Adrenal gland (tissue), 12 donors: ENCODE data around the gene KATNB1. TPM values are rescaled to one million over a fixed set of nuclear protein-coding genes. Genes with fewer than 3 reads are reported as not detected.

ENCODE experiments used
- DNase-seq, 7 donors: peaks; one replicate each; pipeline ENCODE4 v3.0.0-alpha.2; 2019 to 2020
- H3K27ac ChIP-seq, 5 donors: fragments of 200-600 bp; sonication (generic) in 4 of 5; 1 replicate in 3 of 5; 2 replicates in 2 of 5; pipeline versions ENCODE4 v1.5.1 to v1.8.0; 2016 to 2020; ENCODE audit warnings: mild to moderate bottlenecking in 1 of 5
- H3K27me3 ChIP-seq: fragments of 200-600 bp; 2 replicates; pipeline ENCODE4 v1.8.0; 2021
- H3K36me3 ChIP-seq, 2 donors: fragments of 200-600 bp; replicated peaks in 1 of 2; 1 replicate in 1 of 2; 2 replicates in 1 of 2; pipeline versions ENCODE4 v1.5.1 to v1.8.0; 2018 to 2022
- H3K4me1 ChIP-seq, 2 donors: fragments of 200-600 bp; replicated peaks in 1 of 2; 1 replicate in 1 of 2; 2 replicates in 1 of 2; pipeline versions ENCODE4 v1.5.1 to v1.8.0; 2018 to 2021
- H3K4me3 ChIP-seq, 4 donors: fragments of 200-600 bp; sonication (generic) in 3 of 4; one replicate each; pipeline ENCODE4 v1.5.1; 2016 to 2018
- H3K9me3 ChIP-seq, 3 donors: fragments of 200-600 bp; sonication (generic) in 1 of 3; replicated peaks in 1 of 3; 1 replicate in 2 of 3; 2 replicates in 1 of 3; pipeline versions ENCODE4 v1.5.1 to v1.8.0; 2016 to 2021
- CTCF ChIP-seq, 6 experiments: fragments of 450-650 bp in 4 of 6; fragments of 200-600 bp in 2 of 6; sonication (generic) in 1 of 6; IDR thresholded peaks; 1 replicate in 5 of 6; 2 replicates in 1 of 6; pipeline versions ENCODE4 v1.5.1 to v1.8.0; 2016 to 2021; ENCODE audit warnings: antibody characterized with exemption in 6 of 6, mild to moderate bottlenecking in 2 of 6, moderate library complexity in 1 of 6
- POLR2A ChIP-seq, 2 donors: fragments of 450-650 bp; IDR thresholded peaks; one replicate each; pipeline ENCODE4 v1.6.1; 2017; ENCODE audit warnings: antibody characterized with exemption in 2 of 2, mild to moderate bottlenecking in 2 of 2, moderate library complexity in 1 of 2
- WGBS, 4 donors: extraction: QIAGEN DNeasy Blood & Tissue Kit in 2 of 4; methylation state at CpG; one replicate each; pipeline versions ENCODE4 v1.1.5 to v1.1.7; 2013 to 2017; 5-methylcytosine and 5-hydroxymethylcytosine counted together
- intact Hi-C, 2 donors: fragments of 100-400 bp; cut with DNase I; formaldehyde crosslinking; loops; one replicate each; pipeline versions ENCODE4 v1.14.1 to v1.15.0; 2022 to 2023
- microRNA-seq, 3 donors: library from miRNA; unstranded; fragments of <30 nt; microRNA quantifications; one replicate each; pipeline ENCODE4, GENCODE V29; 2017 to 2020
- polyA plus RNA-seq, 3 donors: library from polyadenylated mRNA; stranded (reverse); fragments of 200-250 nt in 2 of 3; fragments of 350-450 nt in 1 of 3; fragmentation: Illumina TruSeq in 1 of 3; extraction: RNeasy Lipid Tissue Mini Kit (QIAGEN cat#74804) in 1 of 3; gene quantifications; one replicate each; pipeline ENCODE4 v1.2.3, GENCODE V29; 2013 to 2014
- small RNA-seq, 2 donors: library from RNA; depleted of rRNA; stranded (forward); fragments of <200 nt; gene quantifications; one replicate each; pipeline ENCODE3, GENCODE V24; 2016
- total RNA-seq, 9 donors: library from RNA; depleted of rRNA in 4 of 9; stranded (reverse); fragments of >200 nt in 4 of 9; fragments of 120-200 nt in 1 of 9; fragmentation: NEBNext Ultra II Directional in 1 of 9; extraction: Animal tissue kit (Norgen Biotek cat#: 25700) in 1 of 9; gene quantifications; one replicate each; pipeline versions ENCODE4 v1.1.0 to v1.2.4, GENCODE V29; 2013 to 2023
- donor health status: healthy with polysubstance abuse.
- donor health status: Bipolar disorder and iron deficiency.
- donor health status: DM: yes; HTN: yes; CAD: no.
- donor health status: DM: no; HTN: no; CAD: no.
- donor health status: DM: no; HTN: no; CAD: no.
- donor health status: DM: yes; HTN: yes; CAD: no.

The KATNB1 gene
- total and polyA plus RNA-seq, 12 donors, result 12.9 to 85.6 (median 21.0) TPM

- Histone ChIP-seq H3K4me3 (no peak overlapping the region), H3K27ac (peak overlapping the region in 2 of 5 donors; percentile 89 to 94), H3K27me3 (no peaks in the 10 kb centered on the region), H3K4me1 (peaks cover 14 to 61% of the 10 kb centered on the region in 2 donors), H3K9me3 (no peaks in the 10 kb centered on the region), H3K36me3 (no peaks in the 10 kb centered on the region)
- 44 to 63% (median 56%) methylated on average over 5 of the region's 5 CpGs for WGBS, 4 donors
- intact Hi-C loops, result no loop called here
- DNase-seq, result peak in 1 of 7 donors; percentile 41
- TF ChIP-seq CTCF (IDR thresholded peaks at IDR 0.05) (no peak), POLR2A (IDR thresholded peaks at IDR 0.05) (no peak)
These were observed 68.7 kb downstream of the KATNB1 start for GRCh38 chr16:57804111-57804837.

GRCh38 chr16:57805176-57805575 lies 69.6 kb downstream of the KATNB1 start:
- H3K27ac ChIP-seq, result peak overlapping the region in 2 of 5 donors; percentile 0 to 46
- intact Hi-C loops, result no loop called here
- H3K4me1 ChIP-seq, result peaks cover 12 to 60% of the 10 kb centered on the region in 2 donors
- peak in 2 of 7 donors; percentile 44 to 48 for DNase-seq
- H3K36me3 ChIP-seq, result no peaks in the 10 kb centered on the region
- H3K27me3 ChIP-seq, result no peaks in the 10 kb centered on the region
- H3K4me3 ChIP-seq, result no peak overlapping the region
- no peak for TF ChIP-seq CTCF (IDR thresholded peaks at IDR 0.05)
- TF ChIP-seq POLR2A (IDR thresholded peaks at IDR 0.05), result no peak
- no peaks in the 10 kb centered on the region for H3K9me3 ChIP-seq
- 58 to 71% (median 63%) methylated on average over 5 to 6 of the region's 6 CpGs for WGBS, 4 donors

Small RNA genes lying within 50 kb of the gene (microRNA-seq; reads per million reads assigned to microRNA genes)
- gene MIR6772, result 0.38 to 0.85 (median 0.45) reads per million in 3 donors

Small RNA genes lying within 50 kb of the gene (small RNA-seq; reads per million reads assigned to genes)
- gene MIR6772, result 0 to 0.25 reads per million in 2 donors

Other genes starting within 250 kb of the KATNB1 start
- 10 to 100 TPM in 8 of 9 donors, 1 to 10 TPM in 1; 8.8 to 36.1 (median 18.4) TPM for gene DOK4, start 249.3 kb upstream of the KATNB1 start, total RNA-seq
- 10 to 100 TPM in 2 of 3 donors, 1 to 10 TPM in 1; 4.3 to 31.8 (median 19.0) TPM for gene DOK4, start 249.3 kb upstream of the KATNB1 start, polyA plus RNA-seq
- gene CCDC102A, start 199.2 kb upstream of the KATNB1 start, total RNA-seq, result 10 to 100 TPM in 4 of 9 donors, 1 to 10 TPM in 5; 2.2 to 23.6 (median 9.3) TPM
- 1 to 10 TPM; 1.6 to 8.5 (median 3.8) TPM for gene CCDC102A, start 199.2 kb upstream of the KATNB1 start, polyA plus RNA-seq
- under 1 TPM in 6 of 9 donors, not detected in 3; 0.14 to 0.54 (median 0.26) TPM for gene ADGRG5, start 193.1 kb upstream of the KATNB1 start, total RNA-seq
- under 1 TPM; 0.22 to 0.48 (median 0.24) TPM for gene ADGRG5, start 193.1 kb upstream of the KATNB1 start, polyA plus RNA-seq
- gene ADGRG1, start 107.1 kb upstream of the KATNB1 start, total RNA-seq, result 10 to 100 TPM in 8 of 9 donors, 1 to 10 TPM in 1; 1.8 to 69.9 (median 43.2) TPM
- gene ADGRG1, start 107.1 kb upstream of the KATNB1 start, polyA plus RNA-seq, result 10 to 100 TPM; 14.7 to 45.0 (median 19.8) TPM
- 1 to 10 TPM in 1 of 9 donors, under 1 TPM in 4, not detected in 4; 0.14 to 1.5 (median 0.50) TPM for gene ADGRG3, start 67.5 kb upstream of the KATNB1 start, total RNA-seq
- gene ADGRG3, start 67.5 kb upstream of the KATNB1 start, polyA plus RNA-seq, result 1 to 10 TPM in 1 of 3 donors, under 1 TPM in 2; 0.20 to 2.0 (median 0.40) TPM
- gene DRC7, start 41.0 kb upstream of the KATNB1 start, total RNA-seq, result under 1 TPM in 1 of 9 donors, not detected in 8; 0.33 TPM
- gene DRC7, start 41.0 kb upstream of the KATNB1 start, polyA plus RNA-seq, result under 1 TPM in 2 of 3 donors, not detected in 1; 0.03 to 0.72 TPM
- gene KIFC3, start 66.7 kb downstream of the KATNB1 start, total RNA-seq, result 100 to 1,000 TPM in 1 of 9 donors, 10 to 100 TPM in 8; 17.2 to 100 (median 59.4) TPM
- gene KIFC3, start 66.7 kb downstream of the KATNB1 start, polyA plus RNA-seq, result 100 to 1,000 TPM in 1 of 3 donors, 10 to 100 TPM in 2; 15.5 to 130 (median 71.7) TPM
- 1 to 10 TPM in 3 of 9 donors, under 1 TPM in 1, not detected in 5; 0.84 to 2.4 (median 1.8) TPM for gene CNGB1, start 235.4 kb downstream of the KATNB1 start, total RNA-seq
- gene CNGB1, start 235.4 kb downstream of the KATNB1 start, polyA plus RNA-seq, result 1 to 10 TPM in 1 of 3 donors, under 1 TPM in 2; 0.67 to 1.9 (median 0.99) TPM